DOHH2 (cell line): ENCODE measurements around the gene ZRANB1.

Experiments used
- EZH2phosphoT487 ChIP-seq: fragments of 200-600 bp; sonication (generic); IDR thresholded peaks from 2 replicates; pipeline ENCODE4 v1.6.1; 2017; ENCODE audit warnings: borderline replicate concordance, mild to moderate bottlenecking, antibody characterized with exemption, low read length, moderate library complexity, mixed read lengths
- TF ChIP-seq, protein P1 (sequence below): fragments of 200-600 bp; sonication (generic); IDR thresholded peaks from one replicate; pipeline ENCODE4 v1.5.1; 2014; ENCODE audit warnings: antibody characterized with exemption, mild to moderate bottlenecking, low read depth, low read length; ENCODE audit not compliant: poor library complexity, severe bottlenecking

DNA sequence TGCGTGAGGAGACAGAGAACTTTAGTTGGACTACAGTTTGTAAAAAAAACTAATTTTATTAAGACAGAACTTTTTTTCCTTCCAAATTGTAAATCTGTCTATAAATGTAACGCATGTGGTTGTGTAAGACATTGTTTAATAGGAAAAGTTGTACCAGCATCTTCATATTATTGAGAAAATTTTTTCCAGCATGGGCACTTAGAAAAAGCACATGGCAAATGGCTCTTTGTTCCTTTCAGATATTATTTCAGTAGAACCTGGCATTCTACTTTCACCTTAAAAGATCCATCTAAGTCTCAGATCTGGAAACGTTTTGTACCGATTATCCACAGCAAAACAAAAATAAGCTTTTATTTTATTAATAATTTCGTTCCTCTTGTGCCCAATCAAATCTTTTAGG lies 43.2 kb downstream of the ZRANB1 start:
- TF ChIP-seq, protein P1, sequence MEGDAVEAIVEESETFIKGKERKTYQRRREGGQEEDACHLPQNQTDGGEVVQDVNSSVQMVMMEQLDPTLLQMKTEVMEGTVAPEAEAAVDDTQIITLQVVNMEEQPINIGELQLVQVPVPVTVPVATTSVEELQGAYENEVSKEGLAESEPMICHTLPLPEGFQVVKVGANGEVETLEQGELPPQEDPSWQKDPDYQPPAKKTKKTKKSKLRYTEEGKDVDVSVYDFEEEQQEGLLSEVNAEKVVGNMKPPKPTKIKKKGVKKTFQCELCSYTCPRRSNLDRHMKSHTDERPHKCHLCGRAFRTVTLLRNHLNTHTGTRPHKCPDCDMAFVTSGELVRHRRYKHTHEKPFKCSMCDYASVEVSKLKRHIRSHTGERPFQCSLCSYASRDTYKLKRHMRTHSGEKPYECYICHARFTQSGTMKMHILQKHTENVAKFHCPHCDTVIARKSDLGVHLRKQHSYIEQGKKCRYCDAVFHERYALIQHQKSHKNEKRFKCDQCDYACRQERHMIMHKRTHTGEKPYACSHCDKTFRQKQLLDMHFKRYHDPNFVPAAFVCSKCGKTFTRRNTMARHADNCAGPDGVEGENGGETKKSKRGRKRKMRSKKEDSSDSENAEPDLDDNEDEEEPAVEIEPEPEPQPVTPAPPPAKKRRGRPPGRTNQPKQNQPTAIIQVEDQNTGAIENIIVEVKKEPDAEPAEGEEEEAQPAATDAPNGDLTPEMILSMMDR: no peak
- TF ChIP-seq EZH2phosphoT487: no peak
